GM12878 (cell line): Measurements from ENCODE around the gene TNNT2. TPM values are rescaled to one million over a fixed set of nuclear protein-coding genes. Genes with fewer than 3 reads are reported as not detected.

Experiments
- ATAC-seq: fragments of 200-7000 bp; cut with Tn5 transposase; 3 replicates; pipeline ENCODE4 v1.9.1; 2020; ENCODE audit warnings: mild to moderate bottlenecking, moderate library complexity
- BruUV-seq: library from RNA; stranded (reverse); fragments of 400-500 nt; replicated peaks from 2 replicates; lab custom pipeline; 2021; lab: Mats Ljungman, UMichigan
- CTCF ChIA-PET: fragments of 300-600 bp; sonication (Branson Sonifier 250); formaldehyde crosslinking; extraction: SDS; loops from one replicate; lab custom pipeline; 2021; ENCODE audit warnings: inconsistent platforms; lab: Yijun Ruan, JAX
- POLR2A ChIA-PET: fragments of 350-600 bp; formaldehyde crosslinking; extraction: SDS; loops from one replicate; lab custom pipeline; 2021; ENCODE audit warnings: inconsistent platforms; lab: Charles Lee
- RAD21 ChIA-PET: fragments of 300-600 bp; sonication (Branson Sonifier 250); formaldehyde crosslinking; loops from one replicate; lab custom pipeline; 2023; ENCODE audit warnings: antibody characterized with exemption; ENCODE audit not compliant: unreplicated experiment; lab: Charles Lee
- SMC1A ChIA-PET: fragments of 300-600 bp; sonication (Branson Sonifier 250); formaldehyde crosslinking; loops from one replicate; lab custom pipeline; 2023; ENCODE audit not compliant: unreplicated experiment, uncharacterized antibody; lab: Charles Lee
- DNase-seq: peaks from one replicate; pipeline ENCODE4 v3.0.0-alpha.2; 2011; ENCODE audit warnings: low read depth, low spot score
- FAIRE-seq: peaks from 3 replicates; lab custom pipeline; 2011; peaks lifted over from hg19 to GRCh38; lab: Jason Lieb, UNC
- H2AFZ ChIP-seq: 2 replicates; pipeline ENCODE4 v1.6.0; 2011; ENCODE audit warnings: low read depth, low read length, control low read depth; ENCODE audit not compliant: control insufficient read depth
- H3K27ac ChIP-seq: 2 replicates; pipeline ENCODE4 v1.5.1; 2011; ENCODE audit warnings: control low read depth; ENCODE audit not compliant: control insufficient read depth, insufficient read depth
- H3K27me3 ChIP-seq, 2 experiments: replicated peaks in 1 of 2; 2 replicates each; pipeline versions ENCODE4 v1.6.0 to v1.6.1; 2011; ENCODE audit warnings: low read length in 1 of 2; ENCODE audit not compliant: control insufficient read depth in 2 of 2, insufficient read depth in 2 of 2
- H3K36me3 ChIP-seq, 2 experiments: 2 replicates each; pipeline ENCODE4 v1.5.1; 2011; ENCODE audit warnings: low read length in 1 of 2; ENCODE audit not compliant: control insufficient read depth in 2 of 2, insufficient read depth in 2 of 2
- H3K4me1 ChIP-seq: 2 replicates; pipeline ENCODE4 v1.6.1; 2011; ENCODE audit warnings: mild to moderate bottlenecking, low read length, moderate library complexity, mixed read lengths; ENCODE audit not compliant: control insufficient read depth, insufficient read depth
- H3K4me2 ChIP-seq: 2 replicates; pipeline ENCODE4 v1.6.0; 2011; ENCODE audit warnings: control low read depth; ENCODE audit not compliant: control insufficient read depth, insufficient read depth
- H3K4me3 ChIP-seq: fragments of 200-600 bp; sonication (generic); 2 replicates; pipeline ENCODE4 v1.5.1; 2016
- H3K79me2 ChIP-seq: 2 replicates; pipeline ENCODE4 v1.6.0; 2011; ENCODE audit warnings: low read length; ENCODE audit not compliant: control insufficient read depth, insufficient read depth
- H3K9ac ChIP-seq: 2 replicates; pipeline ENCODE4 v1.8.0; 2011; ENCODE audit warnings: low read length, control low read depth, mixed read lengths; ENCODE audit not compliant: control insufficient read depth, insufficient read depth
- H3K9me3 ChIP-seq: replicated peaks from 3 replicates; pipeline ENCODE4 v1.5.1; 2011; ENCODE audit warnings: mild to moderate bottlenecking, low read length; ENCODE audit not compliant: control insufficient read depth, insufficient read depth
- H4K20me1 ChIP-seq: 2 replicates; pipeline ENCODE4 v1.6.0; 2011; ENCODE audit not compliant: control insufficient read depth, insufficient read depth
- ATF7 ChIP-seq: fragments of 450-650 bp; IDR thresholded peaks from 2 replicates; pipeline ENCODE4 v1.6.1; 2016; ENCODE audit warnings: low read depth, mild to moderate bottlenecking
- BHLHE40 ChIP-seq, 2 experiments: fragments of 450-650 bp in 1 of 2; IDR thresholded peaks; 2 replicates each; pipeline ENCODE4 v1.6.1; 2011 to 2017; ENCODE audit warnings: low read depth in 2 of 2, borderline replicate concordance in 1 of 2, improper control_type of control experiment in 1 of 2, low read length in 1 of 2, mild to moderate bottlenecking in 1 of 2
- BRCA1 ChIP-seq: IDR thresholded peaks from 2 replicates; pipeline ENCODE4 v1.6.1; 2011; ENCODE audit warnings: low read depth, low read length, improper control_type of control experiment
- E2F8 ChIP-seq: fragments of 450-650 bp; IDR thresholded peaks from 2 replicates; pipeline ENCODE4 v1.6.1; 2018; ENCODE audit warnings: mild to moderate bottlenecking, low read depth, moderate library complexity; ENCODE audit not compliant: partially characterized antibody
- HSF1 ChIP-seq: fragments of 150-350 bp; IDR thresholded peaks from 2 replicates; pipeline ENCODE4 v1.6.1; 2014; ENCODE audit warnings: mild to moderate bottlenecking, low read depth, low read length
- JUNB ChIP-seq: IDR thresholded peaks from 2 replicates; pipeline ENCODE4 v1.6.1; 2016; ENCODE audit warnings: antibody characterized with exemption, mild to moderate bottlenecking
- KDM1A ChIP-seq: fragments of 200-600 bp; sonication (generic); IDR thresholded peaks from 2 replicates; pipeline ENCODE4 v1.6.1; 2016; ENCODE audit warnings: borderline replicate concordance
- LARP7 ChIP-seq: fragments of 450-650 bp; IDR thresholded peaks from 2 replicates; pipeline ENCODE4 v1.6.1; 2017; ENCODE audit warnings: mild to moderate bottlenecking
- MEF2B ChIP-seq: fragments of 450-650 bp; IDR thresholded peaks from 2 replicates; pipeline ENCODE4 v1.6.1; 2018; ENCODE audit warnings: mild to moderate bottlenecking, moderate library complexity; ENCODE audit not compliant: partially characterized antibody, poor library complexity, severe bottlenecking
- MTA3 ChIP-seq: IDR thresholded peaks from 2 replicates; pipeline ENCODE4 v1.6.1; 2012; ENCODE audit warnings: low read length, inconsistent platforms, borderline replicate concordance
- NR2C1 ChIP-seq: fragments of 450-650 bp; IDR thresholded peaks from 2 replicates; pipeline ENCODE4 v1.6.1; 2017; ENCODE audit warnings: antibody characterized with exemption, mild to moderate bottlenecking, moderate library complexity
- SRF ChIP-seq, 2 experiments: IDR thresholded peaks; 2 replicates each; pipeline ENCODE4 v1.6.1; 2011; ENCODE audit warnings: low read depth in 2 of 2, low read length in 2 of 2, mild to moderate bottlenecking in 1 of 2, moderate library complexity in 1 of 2
- STAT3 ChIP-seq: IDR thresholded peaks from 2 replicates; pipeline ENCODE4 v1.6.1; 2011; ENCODE audit warnings: low read depth, low read length, improper control_type of control experiment
- ZBED1 ChIP-seq: IDR thresholded peaks from 2 replicates; pipeline ENCODE4 v1.6.1; 2016; ENCODE audit warnings: borderline replicate concordance
- ZBTB4 ChIP-seq: fragments of 450-650 bp; formaldehyde crosslinking; IDR thresholded peaks from 2 replicates; pipeline ENCODE4 v1.4.0; 2022; ENCODE audit warnings: mild to moderate bottlenecking, moderate library complexity
- ZNF24 ChIP-seq: fragments of 450-650 bp; IDR thresholded peaks from 2 replicates; pipeline ENCODE4 v1.6.1; 2017; ENCODE audit warnings: antibody characterized with exemption, mild to moderate bottlenecking
- WGBS: methylation state at CpG from one replicate; pipeline ENCODE4 v1.1.6; 2016; ENCODE audit warnings: low lambda C conversion rate; ENCODE audit not compliant: insufficient replicate concordance, insufficient coverage; ENCODE audit errors: missing lambda C conversion rate; 5-methylcytosine and 5-hydroxymethylcytosine counted together
- in situ Hi-C: fragments of 300-500 bp; cut with MboI; formaldehyde crosslinking; loops from 9 replicates; pipeline ENCODE4 v1.14.3; 2018; ENCODE audit warnings: mixed read lengths
- intact Hi-C: fragments of 100-400 bp; cut with micrococcal nuclease; formaldehyde crosslinking; loops from one replicate; pipeline ENCODE4 v1.14.2; 2022; ENCODE audit not compliant: unreplicated experiment
- polyA plus RNA-seq, 11 experiments: library from polyadenylated mRNA; depleted of rRNA in 4 of 11; unstranded in 6 of 11; stranded (reverse) in 5 of 11; fragments of >200 nt; fragmentation: Nextera tagmentation in 4 of 11; fragmentation: Illumina TruSeq in 1 of 11; extraction: Ambion mirVana in 4 of 11; extraction: Trizol in 1 of 11; gene quantifications; 1 replicate in 1 of 11; 2 replicates in 10 of 11; pipeline versions ENCODE4 v1.2.1 to v1.2.3, GENCODE V29; 2011 to 2016; ENCODE audit warnings: inconsistent platforms in 2 of 11, missing spikeins in 2 of 11, low read depth in 1 of 11
- total RNA-seq, 4 experiments: library from RNA; depleted of rRNA in 3 of 4; stranded (reverse); fragments of >200 nt in 3 of 4; fragmentation: Illumina TruSeq in 1 of 4; extraction: Trizol in 1 of 4; gene quantifications; 2 replicates each; pipeline versions ENCODE4 v1.2.1 to v1.2.3, GENCODE V29; 2013 to 2021

The TNNT2 gene
- total and polyA plus RNA-seq, 10 of the 15 experiments (the other 5 are each of a cell fraction or from before 2014, with no cell fraction given): 2.2 TPM; not detected in 9

GRCh38 chr1:201360901-201361651 lies 16.4 kb downstream of the TNNT2 start:
- ChIA-PET RAD21 (interaction anchor here (0.8 to 1.6 kb wide), 3 partner anchors 12 to 48 kb away, joined by 3 to 6 read pairs (median 3); no protein-coding TSS in a partner anchor), POLR2A (interaction anchor here (0.5 kb wide), 1 partner anchor 572 kb away, joined by 3 read pairs; no protein-coding TSS in a partner anchor), SMC1A (interaction anchor here (1.0 to 2.3 kb wide), 4 partner anchors 12 to 106 kb away, joined by 3 to 11 read pairs (median 6); no protein-coding TSS in a partner anchor), CTCF (interaction anchor here (0.9 to 3.6 kb wide), 9 partner anchors 12 to 403 kb away, joined by 3 to 36 read pairs (median 7); no protein-coding TSS in a partner anchor)
- Histone ChIP-seq H3K79me2 (no peaks in the 10 kb centered on the region), H3K27ac (no peak overlapping the region), H4K20me1 (no peaks in the 10 kb centered on the region), H3K4me3 (no peak overlapping the region), H2AFZ (no peak overlapping the region), H3K27me3 (peaks cover 1 to 4% of the 10 kb centered on the region in 2 experiments), H3K36me3 (no peaks in the 10 kb centered on the region), H3K4me1 (no peaks in the 10 kb centered on the region), H3K4me2 (no peak overlapping the region), H3K9ac (no peak overlapping the region), H3K9me3 (no peaks in the 10 kb centered on the region)
- WGBS: 25% methylated on average over 14 of the region's 15 CpGs
- BruUV-seq: no TSS peak
- intact Hi-C loops: loop anchor here (1.0 to 10.0 kb wide), 2 partner anchors 107 to 276 kb away; no protein-coding TSS in a partner anchor
- peak; percentile 15; the same call in 1 of the 3 replicates for ATAC-seq
- in situ Hi-C loops: no loop called here
- FAIRE-seq: no peak
- DNase-seq: no peak
- TF ChIP-seq ZNF24: no peak
- TF ChIP-seq STAT3: no peak
- no peak for TF ChIP-seq JUNB
- no peak for TF ChIP-seq BRCA1
- TF ChIP-seq MEF2B: no peak
- TF ChIP-seq LARP7: no peak
- no peak for TF ChIP-seq ZBED1
- no peak for TF ChIP-seq MTA3
- TF ChIP-seq ZBTB4 (CRISPR knock-in tag): no peak
- no peak for TF ChIP-seq E2F8
- TF ChIP-seq KDM1A: no peak
- TF ChIP-seq ATF7: no peak
- no peak for TF ChIP-seq SRF (IDR thresholded peaks at IDR 0.05; ENCODE audit: low read depth in 2 of 2, low read length in 2 of 2)
- TF ChIP-seq NR2C1: no peak
- TF ChIP-seq HSF1: no peak
- no peak for TF ChIP-seq BHLHE40 (IDR thresholded peaks at IDR 0.05; ENCODE audit: borderline replicate concordance in 1 of 2, low read depth in 2 of 2, low read length in 1 of 2)
